ENCODE measurements around the gene RAB3IL1. TPM values are rescaled to one million over a fixed set of nuclear protein-coding genes. Genes with fewer than 3 reads are reported as not detected.

The RAB3IL1 gene
- total and polyA plus RNA-seq, 2 experiments from 2014 or later: 8.3 to 11.6 TPM

GRCh38 chr11:61906522-61906909, 10.8 kb downstream of the RAB3IL1 start:
- H3K36me3 ChIP-seq: no peaks in the 10 kb centered on the region

GRCh38 chr11:61905801-61906521, 11.4 kb downstream of the RAB3IL1 start:
- no peaks in the 10 kb centered on the region for H3K36me3 ChIP-seq
- DNase-seq (ENCODE audit: low read depth in 1 of 2, low spot score in 1 of 2): no peak
- H3K4me3 ChIP-seq: no peak overlapping the region
- no peak overlapping the region for H3K27ac ChIP-seq
- no peaks in the 10 kb centered on the region for H3K27me3 ChIP-seq
- H3K9me3 ChIP-seq (ENCODE audit: low read depth): no peaks in the 10 kb centered on the region
- peaks cover 15% of the 10 kb centered on the region for H3K4me1 ChIP-seq (ENCODE audit: low read depth)
- no peak for TF ChIP-seq CTCF (IDR thresholded peaks at IDR 0.05; ENCODE audit: low read depth, low read length)

More at GRCh38 chr11:61906522-61906909, 10.8 kb downstream of the RAB3IL1 start:
- Histone ChIP-seq H3K27ac (no peak overlapping the region), H3K9me3 (ENCODE audit: low read depth) (no peaks in the 10 kb centered on the region), H3K4me3 (no peak overlapping the region), H3K27me3 (no peaks in the 10 kb centered on the region), H3K4me1 (ENCODE audit: low read depth) (peaks cover 15% of the 10 kb centered on the region)
- TF ChIP-seq CTCF (IDR thresholded peaks at IDR 0.05; ENCODE audit: low read depth, low read length): no peak
- DNase-seq (ENCODE audit: low read depth in 1 of 2, low spot score in 1 of 2): no peak

DNA sequence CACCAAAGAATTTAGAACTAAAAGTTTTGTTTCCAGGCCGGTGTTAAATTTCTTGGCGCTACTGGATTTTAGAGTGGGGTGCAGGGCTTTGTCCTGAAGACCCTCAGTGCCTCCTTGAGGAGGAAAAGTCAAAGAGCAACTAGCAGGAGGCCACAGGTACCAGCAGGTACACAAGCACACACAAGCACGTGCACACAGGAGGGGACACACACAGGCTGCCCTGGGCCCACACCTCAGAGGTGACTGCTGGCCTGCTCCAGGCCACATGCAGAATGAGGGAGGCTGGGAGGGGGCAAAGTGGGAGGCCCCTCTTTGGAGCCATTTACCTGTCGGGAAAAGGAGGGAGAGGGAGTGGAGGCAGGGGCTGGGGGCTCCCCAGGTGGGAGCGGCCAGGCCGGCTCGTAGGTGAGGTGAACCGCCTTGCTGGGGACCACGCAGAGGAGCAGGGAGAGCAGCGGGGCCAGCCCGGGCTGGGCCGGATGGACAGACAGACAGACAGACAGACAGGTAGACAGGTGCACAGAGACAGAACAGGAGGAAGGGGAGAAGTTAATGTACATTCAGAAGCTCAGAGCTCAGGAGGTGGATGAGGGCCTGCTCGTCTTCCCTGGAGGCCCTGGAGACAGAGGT, 12.2 kb downstream of the RAB3IL1 start:
- DNase-seq (ENCODE audit: low read depth in 1 of 2, low spot score in 1 of 2): no peak
- no peaks in the 10 kb centered on the region for H3K27me3 ChIP-seq
- TF ChIP-seq CTCF (IDR thresholded peaks at IDR 0.05; ENCODE audit: low read depth, low read length): no peak

GRCh38 chr11:61904539-61905048, 12.8 kb downstream of the RAB3IL1 start:
- no peak overlapping the region for H3K27ac ChIP-seq
- H3K36me3 ChIP-seq: no peaks in the 10 kb centered on the region
- TF ChIP-seq CTCF (IDR thresholded peaks at IDR 0.05; ENCODE audit: low read depth, low read length): no peak
- DNase-seq (ENCODE audit: low read depth in 1 of 2, low spot score in 1 of 2): peak in 1 of 2 donors; percentile 64
- H3K27me3 ChIP-seq: no peaks in the 10 kb centered on the region
- no peak overlapping the region for H3K4me3 ChIP-seq
- H3K4me1 ChIP-seq (ENCODE audit: low read depth): peaks cover 13% of the 10 kb centered on the region
- H3K9me3 ChIP-seq (ENCODE audit: low read depth): no peaks in the 10 kb centered on the region

More for the DNA sequence above, 12.2 kb downstream of the RAB3IL1 start:
- Histone ChIP-seq H3K9me3 (ENCODE audit: low read depth) (no peaks in the 10 kb centered on the region), H3K4me1 (ENCODE audit: low read depth) (peaks cover 15% of the 10 kb centered on the region), H3K36me3 (no peaks in the 10 kb centered on the region), H3K27ac (no peak overlapping the region), H3K4me3 (no peak overlapping the region)

- no peak for TF ChIP-seq CTCF (IDR thresholded peaks at IDR 0.05; ENCODE audit: low read depth, low read length)
- H3K9me3 ChIP-seq (ENCODE audit: low read depth): no peaks in the 10 kb centered on the region
- no peaks in the 10 kb centered on the region for H3K27me3 ChIP-seq
- DNase-seq (ENCODE audit: low read depth in 1 of 2, low spot score in 1 of 2): no peak
- no peaks in the 10 kb centered on the region for H3K36me3 ChIP-seq
- H3K4me3 ChIP-seq: no peak overlapping the region
- H3K4me1 ChIP-seq (ENCODE audit: low read depth): peaks cover 6% of the 10 kb centered on the region
- H3K27ac ChIP-seq: no peak overlapping the region
Measured at GRCh38 chr11:61903845-61904244, 13.5 kb downstream of the RAB3IL1 start.
